Tibial nerve (tissue), 4 donors: ENCODE results near the gene ZNRF1.

Source experiments
- EP300 ChIP-seq, 2 donors: sonication (generic); formaldehyde crosslinking; IDR thresholded peaks; one replicate each; pipeline ENCODE4 v1.6.1; 2017; ENCODE audit warnings: antibody characterized with exemption in 2 of 2, mild to moderate bottlenecking in 1 of 2
- POLR2A ChIP-seq, 2 donors: fragments of 450-650 bp; IDR thresholded peaks; one replicate each; pipeline ENCODE4 v1.6.1; 2017; ENCODE audit warnings: antibody characterized with exemption in 2 of 2, mild to moderate bottlenecking in 2 of 2, moderate library complexity in 2 of 2
- TF ChIP-seq, protein P1 (sequence below), 5 experiments: fragments of 200-600 bp in 3 of 5; fragments of 450-650 bp in 2 of 5; sonication (generic) in 3 of 5; IDR thresholded peaks; one replicate each; pipeline ENCODE4 v1.5.1; 2016 to 2019; ENCODE audit warnings: antibody characterized with exemption in 5 of 5, mild to moderate bottlenecking in 3 of 5, moderate library complexity in 2 of 5

DNA sequence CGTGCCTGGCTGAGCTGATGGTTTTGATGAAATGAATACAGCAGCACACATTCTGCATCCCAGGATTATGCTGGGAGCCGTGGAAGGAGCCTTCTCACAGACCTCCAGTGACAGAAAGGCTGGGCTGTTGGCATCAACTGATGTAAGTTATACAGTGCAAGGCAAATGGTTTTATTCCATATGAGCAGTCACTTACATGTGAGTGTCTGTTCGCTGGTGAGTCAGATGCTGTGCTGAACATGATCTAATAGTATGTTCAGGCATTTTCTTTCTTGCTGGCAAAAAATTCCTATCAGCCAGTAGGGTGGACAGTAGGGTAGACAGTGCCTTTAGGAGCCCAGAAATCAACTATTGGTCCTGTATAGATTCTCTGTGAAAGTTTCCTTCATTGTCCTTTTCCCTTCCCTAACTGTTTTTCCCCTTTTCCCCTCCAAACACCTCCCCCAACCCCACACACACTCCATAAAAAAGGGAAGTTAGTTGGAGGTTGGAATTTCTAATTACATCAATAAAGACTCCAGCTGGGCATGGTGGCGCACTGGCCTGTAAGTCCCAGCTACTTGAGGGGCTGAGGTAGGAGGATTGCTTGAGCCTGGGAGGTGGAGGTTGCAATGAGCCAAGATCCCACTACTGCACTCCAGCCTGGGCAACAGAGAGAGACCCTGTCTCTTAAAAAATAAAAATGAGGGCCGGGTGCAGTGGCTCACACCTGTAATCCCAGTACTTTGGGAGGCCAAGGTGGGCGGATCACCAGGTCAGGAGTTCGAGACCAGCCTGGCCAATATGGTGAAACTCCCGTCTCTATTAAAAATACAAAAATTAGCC, 81.6 kb downstream of the ZNRF1 start:
- TF ChIP-seq, protein P1, sequence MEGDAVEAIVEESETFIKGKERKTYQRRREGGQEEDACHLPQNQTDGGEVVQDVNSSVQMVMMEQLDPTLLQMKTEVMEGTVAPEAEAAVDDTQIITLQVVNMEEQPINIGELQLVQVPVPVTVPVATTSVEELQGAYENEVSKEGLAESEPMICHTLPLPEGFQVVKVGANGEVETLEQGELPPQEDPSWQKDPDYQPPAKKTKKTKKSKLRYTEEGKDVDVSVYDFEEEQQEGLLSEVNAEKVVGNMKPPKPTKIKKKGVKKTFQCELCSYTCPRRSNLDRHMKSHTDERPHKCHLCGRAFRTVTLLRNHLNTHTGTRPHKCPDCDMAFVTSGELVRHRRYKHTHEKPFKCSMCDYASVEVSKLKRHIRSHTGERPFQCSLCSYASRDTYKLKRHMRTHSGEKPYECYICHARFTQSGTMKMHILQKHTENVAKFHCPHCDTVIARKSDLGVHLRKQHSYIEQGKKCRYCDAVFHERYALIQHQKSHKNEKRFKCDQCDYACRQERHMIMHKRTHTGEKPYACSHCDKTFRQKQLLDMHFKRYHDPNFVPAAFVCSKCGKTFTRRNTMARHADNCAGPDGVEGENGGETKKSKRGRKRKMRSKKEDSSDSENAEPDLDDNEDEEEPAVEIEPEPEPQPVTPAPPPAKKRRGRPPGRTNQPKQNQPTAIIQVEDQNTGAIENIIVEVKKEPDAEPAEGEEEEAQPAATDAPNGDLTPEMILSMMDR (IDR thresholded peaks at IDR 0.05) = no peak
- TF ChIP-seq POLR2A (IDR thresholded peaks at IDR 0.05) (no peak), EP300 (IDR thresholded peaks at IDR 0.05) (no peak)
